CD4-positive, alpha-beta T cell treated with Interleukin-17A for 4 hours (primary cell): ENCODE results near the gene EHBP1.

Experiments used
- DNase-seq: peaks from one replicate; pipeline ENCODE4 v3.0.0-alpha.2; 2020; ENCODE audit warnings: mixed read lengths

EHBP1 gene

DNA sequence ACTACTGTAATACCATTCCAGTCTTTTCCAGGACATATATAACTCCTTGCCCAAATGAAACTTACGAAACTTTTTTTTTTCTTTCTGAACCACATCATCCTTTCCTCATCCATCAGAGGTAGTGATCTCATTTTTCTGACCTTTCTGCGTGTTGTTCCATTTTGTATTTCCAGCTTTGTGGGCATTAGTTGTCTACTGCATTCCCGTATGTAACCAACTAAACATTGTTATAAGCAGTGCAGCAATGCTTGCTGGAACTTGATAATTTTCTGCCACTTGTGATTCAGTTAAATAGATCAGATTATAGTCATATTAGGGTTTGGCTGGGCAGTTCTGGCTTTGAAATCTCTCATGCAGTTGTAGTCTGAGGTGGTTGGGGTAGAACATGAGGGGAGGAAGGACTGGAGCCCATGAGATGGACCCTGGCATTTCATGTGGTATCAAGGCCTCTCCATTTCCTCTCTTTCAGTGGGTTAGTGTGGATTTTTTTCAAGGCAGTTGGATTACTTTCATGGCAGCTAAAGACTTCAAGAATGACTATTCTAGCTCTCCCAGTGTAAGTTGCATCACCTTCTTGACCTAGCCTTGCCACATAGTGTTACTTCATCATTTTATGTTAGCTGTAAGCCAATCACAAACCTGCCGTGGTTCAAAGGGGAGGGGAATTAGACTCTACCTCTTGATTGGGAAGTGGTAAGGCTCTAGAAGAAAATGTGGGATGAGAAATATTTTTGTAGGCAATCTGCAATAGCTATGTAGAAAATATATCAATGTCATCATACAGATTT lies 80.5 kb downstream of the EHBP1 start:
- no peak for DNase-seq

DNA sequence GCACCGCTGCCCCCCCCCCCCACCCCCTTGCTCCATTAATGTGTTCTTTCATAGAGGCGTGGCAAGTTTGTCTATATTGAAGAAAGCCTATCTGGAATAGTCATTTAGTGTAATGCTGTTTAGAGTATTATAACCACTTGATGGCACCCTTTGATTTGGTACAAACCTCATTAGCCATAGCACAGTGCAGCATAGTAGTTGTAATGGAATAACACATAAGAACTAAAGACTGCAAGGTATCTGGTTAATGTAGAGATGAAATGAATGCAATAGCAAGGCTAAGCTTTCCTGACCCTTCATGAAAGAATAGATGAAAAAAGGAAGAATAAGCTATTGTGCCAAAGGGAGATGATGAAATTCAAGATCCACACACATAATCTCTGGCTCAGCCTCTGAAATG lies 81.9 kb downstream of the EHBP1 start:
- no peak for DNase-seq

DNA sequence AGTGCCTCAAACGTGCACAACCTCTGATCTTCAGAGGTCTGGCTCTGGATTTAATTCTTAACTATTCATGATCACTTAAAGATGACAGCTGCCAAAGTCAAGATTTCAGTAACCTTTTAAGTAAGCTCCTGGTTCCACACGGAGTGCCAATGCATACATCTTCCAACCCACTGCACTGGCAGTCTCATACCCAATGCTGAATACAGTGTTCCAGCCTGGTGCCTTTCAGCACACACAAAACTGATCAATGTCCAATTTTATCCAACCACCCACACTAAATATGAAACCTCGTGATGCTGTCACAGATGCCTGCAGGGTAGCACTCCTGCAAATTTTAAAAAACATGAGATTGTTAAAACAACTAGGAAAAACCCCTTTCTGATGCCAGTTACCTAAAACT lies 84.0 kb downstream of the EHBP1 start:
- no peak for DNase-seq

DNA sequence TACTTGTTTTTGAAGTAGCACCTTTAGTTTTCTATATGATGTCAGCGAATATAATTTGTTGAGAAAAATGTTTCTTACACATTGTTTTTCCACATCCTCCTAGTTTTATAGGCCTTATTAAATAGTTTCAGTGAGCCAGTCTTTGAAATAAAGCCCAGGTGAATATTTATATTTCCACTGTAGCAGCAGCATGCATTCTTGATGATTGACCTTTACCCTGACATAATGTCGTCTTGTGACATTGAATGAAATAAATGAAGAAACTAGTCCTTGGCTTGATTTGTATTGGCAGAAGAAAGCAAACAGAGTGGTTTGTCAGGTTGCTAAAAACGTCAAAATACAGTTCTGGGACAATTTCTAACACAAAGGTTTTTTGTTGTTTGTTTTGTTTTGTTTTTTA lies 84.4 kb downstream of the EHBP1 start:
- DNase-seq, result no peak

DNA sequence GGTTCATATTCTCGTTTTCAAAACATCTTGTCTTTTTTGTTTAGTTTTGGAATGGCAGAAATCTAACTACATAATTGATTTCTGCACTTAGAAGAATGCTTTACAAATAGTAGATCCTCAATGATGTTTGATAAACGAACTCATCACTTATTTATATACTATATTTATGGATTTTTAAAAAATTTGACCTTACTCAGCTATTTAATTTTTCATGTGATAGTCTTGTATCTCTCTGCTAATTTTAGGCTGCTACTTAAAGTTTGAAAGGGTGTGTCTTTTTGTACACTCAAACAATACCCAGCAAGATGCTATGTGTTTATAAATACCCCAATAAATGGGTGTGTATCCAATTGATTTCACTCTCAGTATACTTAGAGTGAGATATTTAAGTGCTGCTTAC lies 86.9 kb downstream of the EHBP1 start:
- no peak for DNase-seq

DNA sequence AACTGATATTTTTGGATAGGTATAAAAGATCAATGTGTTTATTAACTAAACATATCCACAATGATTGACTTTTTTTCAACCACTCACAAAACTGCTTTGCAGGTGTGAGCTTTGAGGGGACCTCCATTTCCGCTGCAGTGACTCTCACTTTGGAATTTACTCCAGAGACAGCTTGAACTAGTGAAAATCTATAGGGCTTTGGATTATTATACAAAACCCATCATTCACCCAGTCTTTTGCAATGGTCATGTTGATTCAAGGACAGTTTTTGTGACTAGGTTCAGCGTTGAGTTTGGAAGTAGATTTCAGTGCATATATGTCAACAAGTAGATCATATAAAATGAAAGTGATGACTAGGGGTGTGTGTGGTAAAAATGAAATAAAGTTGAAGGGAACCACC lies 87.7 kb downstream of the EHBP1 start:
- DNase-seq, result no peak

DNA sequence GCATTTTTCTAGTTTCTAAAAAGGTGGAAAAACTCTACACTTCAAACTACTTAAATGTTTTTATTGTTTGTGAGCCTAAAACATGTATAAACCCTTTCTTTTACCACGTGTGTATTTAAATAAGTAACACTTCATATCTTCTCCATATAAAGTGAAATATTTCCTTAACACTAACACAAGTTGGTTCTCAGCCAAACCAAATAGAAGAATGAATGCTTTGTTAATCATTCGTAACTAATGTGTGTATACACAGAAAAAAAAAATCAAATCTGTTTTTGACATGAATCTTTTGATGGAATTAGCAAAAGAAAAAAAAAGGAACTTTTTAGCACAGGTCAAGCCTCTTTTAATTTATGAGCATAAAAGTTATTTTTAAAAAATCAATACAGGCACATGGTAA lies 89.3 kb downstream of the EHBP1 start:
- DNase-seq, result no peak

DNA sequence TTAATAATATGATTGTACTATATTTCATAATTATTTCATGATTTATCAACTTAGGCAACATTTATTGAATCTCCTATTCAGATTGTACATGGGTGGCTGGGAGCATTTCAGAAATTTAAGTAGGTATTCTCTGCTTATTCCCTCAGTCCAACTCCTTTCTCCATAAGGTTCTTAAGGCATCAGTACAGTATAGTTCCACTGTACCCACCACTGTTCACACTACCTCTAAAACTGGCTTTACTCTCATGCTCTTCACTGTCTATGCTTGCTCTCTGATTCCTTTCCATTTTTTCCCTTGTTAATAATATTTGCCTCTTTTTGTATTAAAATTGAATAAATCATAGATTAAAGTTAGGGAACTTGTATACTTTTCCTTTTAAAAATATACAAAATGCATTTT lies 89.8 kb downstream of the EHBP1 start:
- DNase-seq, result no peak

DNA sequence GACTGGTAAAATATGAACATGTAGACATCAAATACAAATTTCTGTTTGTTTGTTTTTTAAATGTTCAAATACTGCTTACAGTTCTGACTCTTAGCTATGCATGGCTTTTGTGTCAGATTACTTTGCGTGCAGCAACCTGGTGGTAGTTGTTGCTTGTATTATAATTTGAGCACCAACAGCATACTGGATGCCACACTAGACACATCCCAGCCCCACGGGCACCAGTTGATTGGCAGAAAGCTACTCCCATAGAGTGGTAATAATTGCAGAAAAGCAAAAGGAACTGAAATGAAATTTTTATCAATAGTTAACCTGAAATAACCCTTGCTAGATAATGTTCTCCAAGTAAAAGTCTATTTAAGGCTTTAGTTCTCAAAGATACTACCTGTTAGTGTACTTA lies 91.6 kb downstream of the EHBP1 start:
- DNase-seq, result no peak

DNA sequence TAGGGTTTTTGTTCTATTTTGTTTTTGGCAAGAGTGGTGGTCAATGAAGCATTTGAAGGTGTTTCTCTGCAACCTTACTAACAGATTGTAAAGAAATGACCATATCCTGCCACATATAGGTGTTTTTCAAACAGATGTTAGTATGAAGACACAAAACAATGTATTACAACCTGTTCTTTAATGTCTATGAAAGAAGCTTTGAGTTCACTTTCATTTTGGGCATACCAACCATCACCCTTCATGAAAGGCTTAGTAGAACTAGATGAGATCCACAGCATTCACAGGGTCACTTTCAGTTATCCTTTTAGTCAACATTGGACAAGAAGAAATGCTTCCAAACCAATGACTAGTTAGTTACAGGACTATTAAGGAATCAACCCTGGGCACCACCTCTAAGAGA lies 95.1 kb downstream of the EHBP1 start:
- no peak for DNase-seq

DNA sequence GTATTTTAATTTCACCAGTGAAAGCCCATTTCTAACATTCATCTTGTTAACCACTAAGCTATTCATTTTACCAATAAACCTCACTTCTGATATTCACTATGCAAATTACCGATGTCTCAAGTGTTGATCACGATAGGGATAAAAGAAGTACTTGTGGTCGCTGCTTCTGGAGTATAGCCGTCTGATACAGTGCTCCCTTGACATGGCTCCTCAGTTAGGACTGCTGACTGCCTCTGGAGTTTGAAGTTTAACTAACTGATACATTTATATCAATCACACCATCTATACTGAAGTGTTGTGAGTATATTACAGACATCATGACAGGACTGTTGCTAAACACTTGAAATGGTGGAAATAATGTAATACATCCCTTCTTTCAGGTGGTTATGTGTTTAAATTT lies 95.6 kb downstream of the EHBP1 start:
- no peak for DNase-seq

DNA sequence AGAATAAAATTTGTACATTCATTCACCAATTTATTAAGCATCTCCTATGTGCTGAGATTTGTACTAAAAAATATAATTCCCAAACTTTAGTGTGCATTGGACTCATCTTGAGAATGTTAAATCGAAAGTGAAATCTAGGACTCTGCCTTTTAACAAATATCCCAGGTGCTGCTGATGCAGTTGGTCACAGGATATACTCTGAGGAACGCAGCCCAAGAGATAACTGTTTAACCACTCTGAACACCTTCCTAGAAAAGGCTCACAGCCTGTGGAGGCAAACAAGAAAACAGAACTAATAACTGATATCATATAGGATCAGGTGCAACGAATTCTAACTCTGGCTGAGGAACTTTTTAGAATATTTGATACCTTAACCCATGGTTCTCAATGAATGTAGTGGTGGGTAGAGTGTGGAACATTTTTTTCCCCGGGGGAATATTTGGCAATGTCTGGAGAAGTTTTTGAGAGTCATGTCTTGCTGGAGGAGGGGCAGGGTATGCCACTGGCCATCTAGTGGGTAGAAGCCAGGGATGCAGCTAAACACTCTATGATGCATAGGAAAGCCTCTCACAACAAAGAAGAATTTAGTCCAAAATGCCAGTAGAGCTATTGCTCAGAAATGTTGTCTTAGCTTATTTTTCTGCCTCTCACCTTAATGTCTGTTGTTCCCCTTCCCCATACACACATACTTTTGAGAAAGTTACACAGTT lies 96.5 kb downstream of the EHBP1 start:
- no peak for DNase-seq

DNA sequence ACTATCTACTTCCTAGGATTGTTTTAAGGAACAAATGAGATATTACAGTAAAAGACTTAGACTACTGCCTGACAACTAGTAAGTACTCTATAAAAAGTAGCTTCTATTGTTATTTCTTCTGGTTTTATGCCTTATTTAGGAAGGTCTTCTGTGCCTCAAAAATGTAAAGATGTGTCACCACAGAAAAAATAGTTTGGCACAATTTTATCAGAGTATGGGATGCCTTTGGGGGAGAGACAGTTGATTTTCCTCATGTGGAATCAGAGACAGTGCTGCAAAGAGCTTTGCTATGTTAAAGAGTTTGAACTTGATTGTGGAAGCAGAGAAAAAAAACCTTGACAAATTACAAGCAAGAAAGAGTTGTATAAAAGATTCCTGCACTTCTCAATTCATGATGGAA lies 98.4 kb downstream of the EHBP1 start:
- DNase-seq, result no peak

DNA sequence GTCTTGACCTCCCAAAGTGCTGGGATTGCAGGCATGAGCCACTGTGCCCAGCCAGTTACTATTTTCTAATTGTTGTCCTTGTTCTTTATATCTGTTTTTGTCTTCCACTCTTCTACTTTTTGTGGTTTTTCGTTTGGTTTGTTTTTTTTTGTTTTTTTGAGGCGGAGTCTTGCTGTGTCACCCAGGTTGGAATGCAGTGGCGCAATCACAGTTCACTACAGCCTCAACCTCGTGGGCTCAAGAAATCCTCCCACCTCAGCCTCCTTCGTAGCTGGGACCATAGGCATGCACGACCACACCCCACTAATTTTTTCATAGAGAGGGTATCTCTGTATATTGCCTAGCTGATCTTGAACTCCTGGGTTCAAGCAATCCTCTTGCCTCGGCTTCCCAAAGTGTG lies 100.7 kb downstream of the EHBP1 start:
- no peak for DNase-seq

DNA sequence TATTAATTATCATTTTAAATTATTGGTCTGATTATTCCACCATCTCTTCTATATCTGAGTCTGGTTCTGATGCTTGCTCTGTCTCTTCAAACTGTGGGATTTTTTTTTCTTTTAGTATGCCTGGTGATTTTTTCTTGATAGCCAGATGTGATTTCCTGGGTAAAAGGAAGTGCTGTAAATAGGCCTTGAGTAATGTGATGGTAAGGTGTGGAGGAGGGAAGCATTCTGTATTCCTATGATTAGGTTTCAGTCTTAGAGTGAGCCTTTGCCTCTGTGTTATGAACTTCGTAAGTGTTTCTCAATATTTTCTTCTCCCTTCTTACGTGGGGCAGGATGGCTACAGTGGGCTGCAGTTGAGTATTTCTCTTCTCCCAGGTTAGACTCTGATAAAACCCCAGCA lies 103.0 kb downstream of the EHBP1 start:
- no peak for DNase-seq

DNA sequence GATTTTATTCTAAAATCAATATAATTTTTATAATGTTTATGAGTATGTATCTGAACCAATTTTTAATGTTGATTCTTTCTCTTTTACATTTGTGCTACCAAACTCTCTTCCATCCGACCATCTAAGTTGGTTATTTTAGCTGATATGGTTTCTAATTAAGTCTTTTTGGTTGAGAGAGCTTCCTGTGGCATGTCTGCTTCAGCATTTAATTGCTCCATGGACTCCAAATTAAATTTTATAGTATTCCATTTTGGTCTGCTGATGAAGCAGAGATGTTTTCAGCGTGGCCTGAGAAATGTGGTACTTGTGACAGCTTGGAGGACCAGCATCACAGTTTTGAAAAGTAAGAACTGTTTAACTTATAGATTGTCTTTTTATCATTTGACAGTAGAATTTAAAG lies 105.6 kb downstream of the EHBP1 start:
- DNase-seq, result no peak

DNA sequence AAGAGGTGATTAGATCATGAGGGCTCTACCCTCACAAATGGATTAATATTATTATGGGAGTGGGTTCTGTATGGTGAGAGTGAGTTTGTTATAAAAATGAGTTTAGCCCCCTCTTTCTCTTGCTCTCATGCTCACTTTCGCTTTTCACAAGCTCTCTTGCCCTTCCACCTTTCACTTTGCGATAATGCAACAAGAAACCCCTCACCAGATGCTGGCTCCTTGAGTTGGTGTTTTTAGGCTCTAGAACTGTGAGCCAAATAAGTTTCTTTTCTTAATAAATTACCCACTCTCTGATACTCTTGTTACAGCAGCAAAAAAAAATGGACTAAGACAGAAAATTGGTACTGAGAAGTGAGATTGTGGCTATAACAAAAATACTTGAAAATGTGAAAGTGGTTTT lies 106.5 kb downstream of the EHBP1 start:
- DNase-seq, result no peak

DNA sequence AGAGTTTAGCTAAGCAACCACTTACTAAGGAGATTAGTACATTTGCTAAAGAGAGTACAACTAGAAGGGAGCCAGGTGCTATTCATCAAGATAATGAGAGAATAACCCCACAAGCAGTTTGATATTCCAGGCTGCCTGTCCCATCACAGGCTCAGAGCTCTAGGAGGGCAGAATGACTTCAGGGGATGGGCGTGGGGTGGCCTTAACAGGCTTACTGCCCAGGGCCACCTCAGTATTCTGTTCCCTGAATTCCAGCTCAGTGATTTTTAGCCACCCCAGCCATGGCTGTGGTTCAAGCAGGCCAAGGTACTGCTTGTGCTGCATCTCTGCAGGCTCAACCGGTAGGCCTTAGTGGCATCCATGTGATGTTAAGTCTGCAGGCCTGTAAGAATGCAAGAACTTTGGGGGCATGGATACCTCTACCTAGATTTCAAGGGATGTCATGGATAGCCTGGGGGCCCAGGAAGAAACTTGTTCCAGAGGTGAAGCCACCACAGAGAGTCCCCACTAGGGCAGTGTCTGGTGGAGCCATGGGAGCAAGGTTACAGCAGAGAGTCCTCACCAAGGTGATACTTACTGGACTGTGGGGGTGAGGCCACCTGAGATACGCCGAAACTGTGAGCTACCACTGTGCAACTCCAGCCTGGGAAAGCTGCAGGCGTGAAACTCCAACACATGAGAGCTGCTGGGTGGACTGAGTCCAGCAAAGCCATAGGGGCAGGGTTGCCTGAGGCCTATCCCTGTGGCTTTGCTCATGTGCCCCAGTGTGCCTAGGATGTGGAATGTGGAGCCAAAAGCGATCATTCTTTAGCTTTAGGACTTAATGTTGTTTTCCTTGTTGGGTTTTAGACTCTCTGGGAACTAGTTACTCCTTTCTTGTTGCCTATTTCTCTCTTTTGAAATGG lies 107.7 kb downstream of the EHBP1 start:
- DNase-seq, result no peak

DNA sequence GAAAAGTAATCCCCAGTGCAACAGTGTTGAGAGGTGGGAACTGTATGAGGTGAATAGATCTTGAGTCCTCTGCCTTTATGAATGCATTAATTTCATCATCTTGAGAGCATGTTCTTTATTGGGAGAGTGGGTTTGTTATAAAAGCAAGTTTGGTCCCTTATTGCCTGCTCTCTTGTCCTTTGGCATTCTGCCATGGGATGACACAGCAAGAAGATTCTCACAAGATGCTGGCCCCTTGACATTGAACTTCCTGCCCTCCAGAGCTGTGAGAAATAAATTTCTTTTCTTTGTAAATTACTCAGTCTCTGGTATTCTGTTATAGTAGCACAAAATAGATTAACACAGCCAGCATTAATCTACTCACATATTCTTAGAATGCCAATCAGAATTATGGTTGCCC lies 108.6 kb downstream of the EHBP1 start:
- no peak for DNase-seq

DNA sequence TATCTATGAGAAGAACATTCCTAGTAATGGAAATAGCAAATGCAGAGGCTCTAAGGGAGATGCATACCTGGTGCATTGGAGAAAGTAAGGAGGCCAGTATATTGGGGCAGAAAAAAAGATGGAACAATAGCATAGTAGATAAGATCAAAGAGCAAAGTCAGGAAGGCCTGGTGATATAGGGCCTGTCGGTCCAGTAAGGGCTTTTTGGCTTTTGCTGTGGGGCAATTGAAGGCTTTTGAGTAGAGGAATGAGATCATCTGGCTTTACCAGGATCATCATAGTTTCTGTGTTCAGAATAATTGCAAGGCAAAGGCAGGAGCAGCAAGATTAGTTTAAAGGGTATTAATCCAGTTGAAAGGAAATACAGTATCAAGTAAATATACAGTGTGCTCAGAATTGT lies 111.8 kb downstream of the EHBP1 start:
- DNase-seq, result no peak

DNA sequence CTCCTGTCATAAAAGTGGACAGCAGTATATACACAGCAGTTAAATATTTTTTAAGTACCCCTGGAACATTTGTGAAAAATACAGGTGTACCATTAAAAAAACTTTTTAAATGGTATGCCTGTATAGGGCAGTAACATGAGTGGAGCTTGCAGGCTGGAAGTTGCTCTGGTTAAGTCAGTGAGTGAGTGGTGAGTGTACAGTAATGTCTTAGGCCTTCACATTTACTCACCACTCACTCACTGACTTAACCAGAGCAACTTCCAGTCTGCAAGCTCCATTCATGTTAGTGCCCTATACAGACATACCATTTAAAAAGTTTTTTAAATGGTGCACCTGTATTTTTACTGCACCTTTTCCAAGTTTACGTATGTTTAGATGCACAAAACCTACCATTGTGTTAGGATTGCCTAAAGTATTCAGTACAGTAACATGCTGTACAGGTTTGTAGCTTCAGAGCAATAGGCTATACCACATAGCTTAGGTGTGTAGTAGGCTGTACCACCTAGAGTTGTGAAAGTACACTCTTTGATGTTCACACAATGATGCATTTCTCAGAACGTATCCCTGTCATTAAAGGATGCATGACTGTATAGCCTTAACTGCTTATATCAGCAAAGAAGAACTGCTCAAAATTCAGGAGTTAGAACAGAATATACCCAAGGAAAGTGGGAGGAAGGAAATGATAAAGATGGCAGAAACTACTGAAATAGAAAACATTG lies 112.6 kb downstream of the EHBP1 start:
- no peak for DNase-seq

DNA sequence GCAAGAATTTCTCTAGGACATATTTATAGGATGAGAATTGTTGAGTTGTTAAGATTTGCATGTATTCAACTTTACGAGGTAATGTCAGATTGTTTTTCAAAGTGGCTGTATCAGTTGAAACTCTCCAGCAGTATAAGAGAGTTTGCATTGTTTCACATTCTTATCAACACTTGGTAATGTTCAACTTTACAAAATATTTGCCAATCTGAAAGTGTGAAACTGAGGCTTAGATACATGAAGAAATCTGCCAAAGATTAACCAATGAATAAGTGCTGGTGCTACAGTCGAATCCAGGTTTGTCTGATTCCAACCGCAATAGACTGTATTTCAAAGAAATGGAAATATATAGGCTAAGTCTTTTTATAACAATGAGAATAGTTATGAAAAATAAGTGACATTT lies 117.0 kb downstream of the EHBP1 start:
- no peak for DNase-seq

DNA sequence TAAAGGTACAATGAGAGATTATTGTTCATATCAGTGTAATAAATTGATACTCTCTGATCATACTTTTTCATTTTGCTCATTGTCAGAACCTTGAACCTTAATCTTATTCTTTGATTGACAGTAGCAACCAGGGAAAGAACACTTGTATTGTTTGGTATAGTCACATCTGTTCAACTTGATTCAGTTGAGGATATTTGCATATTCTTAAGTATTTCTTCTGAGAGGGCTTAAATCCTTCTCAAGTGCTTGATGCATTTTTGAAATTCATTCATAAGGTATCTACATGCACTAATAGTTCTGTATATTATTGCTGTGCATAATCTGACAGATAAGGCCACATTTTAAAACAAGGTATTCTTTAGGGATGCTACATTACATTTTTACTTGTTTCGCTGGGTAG lies 118.9 kb downstream of the EHBP1 start:
- no peak for DNase-seq
